Testis (tissue), 3 donors: Measurements from ENCODE around the gene SLC35E1. TPM values are rescaled to one million over a fixed set of nuclear protein-coding genes. Genes with fewer than 3 reads are reported as not detected.

Experiments
- DNase-seq: peaks from one replicate; pipeline ENCODE4 v3.0.0-alpha.2; 2019
- H3K27ac ChIP-seq, 2 donors: fragments of 200-600 bp; sonication (generic); one replicate each; pipeline ENCODE4 v1.5.1; 2019
- H3K27me3 ChIP-seq: fragments of 200-600 bp; sonication (generic); one replicate; pipeline ENCODE4 v1.5.1; 2019
- H3K36me3 ChIP-seq: fragments of 200-600 bp; sonication (generic); one replicate; pipeline ENCODE4 v1.5.1; 2017; ENCODE audit warnings: low read depth; ENCODE audit errors: missing control alignments
- H3K4me1 ChIP-seq: fragments of 200-600 bp; sonication (generic); one replicate; pipeline ENCODE4 v1.5.1; 2019
- H3K4me3 ChIP-seq, 2 donors: fragments of 200-600 bp; sonication (generic); one replicate each; pipeline ENCODE4 v1.5.1; 2017 to 2019
- H3K9me3 ChIP-seq: fragments of 200-600 bp; sonication (generic); one replicate; pipeline ENCODE4 v1.5.1; 2017
- CTCF ChIP-seq, 3 experiments: fragments of 450-650 bp in 2 of 3; fragments of 200-600 bp in 1 of 3; sonication (generic) in 1 of 3; IDR thresholded peaks; one replicate each; pipeline ENCODE4 v1.5.1; 2016 to 2019; ENCODE audit warnings: antibody characterized with exemption in 3 of 3, mild to moderate bottlenecking in 2 of 3, moderate library complexity in 1 of 3
- POLR2A ChIP-seq: fragments of 450-650 bp; IDR thresholded peaks from one replicate; pipeline ENCODE4 v1.6.1; 2017; ENCODE audit warnings: antibody characterized with exemption, mild to moderate bottlenecking, moderate library complexity
- WGBS, 2 donors: methylation state at CpG; one replicate each; pipeline ENCODE4 v1.1.5; 2018; 5-methylcytosine and 5-hydroxymethylcytosine counted together
- intact Hi-C: fragments of 100-400 bp; cut with DNase I; formaldehyde crosslinking; loops from one replicate; pipeline ENCODE4 v1.15.1; 2023; ENCODE audit warnings: low total_unique reads
- polyA plus RNA-seq: library from polyadenylated mRNA; stranded (reverse); fragments of 350-450 nt; fragmentation: Illumina TruSeq; extraction: RNeasy Lipid Tissue Mini Kit (QIAGEN cat#74804); gene quantifications from one replicate; pipeline ENCODE4 v1.2.3, GENCODE V29; 2014; ENCODE audit warnings: low read depth, low replicate concordance; ENCODE audit not compliant: insufficient read depth
- total RNA-seq, 2 donors: library from RNA; depleted of rRNA; stranded (reverse); fragments of >200 nt; gene quantifications; one replicate each; pipeline ENCODE4 v1.2.3, GENCODE V29; 2016

The SLC35E1 gene
- total and polyA plus RNA-seq, 3 donors from 2014 or later, result 20.3 to 56.3 (median 54.0) TPM

GRCh38 chr19:16518483-16519229, 53.6 kb downstream of the SLC35E1 start:
- Histone ChIP-seq H3K27ac (no peak overlapping the region), H3K36me3 (no peaks in the 10 kb centered on the region), H3K27me3 (no peaks in the 10 kb centered on the region), H3K4me1 (peaks cover 5% of the 10 kb centered on the region), H3K9me3 (no peaks in the 10 kb centered on the region), H3K4me3 (no peak overlapping the region)
- intact Hi-C loops, result no loop called here
- 90 to 91% methylated on average over 30 to 33 of the region's 33 CpGs for WGBS, 2 donors
- no peak for DNase-seq
- TF ChIP-seq POLR2A, result no peak
- no peak for TF ChIP-seq CTCF (IDR thresholded peaks at IDR 0.05)

GRCh38 chr19:16518061-16518460, 54.2 kb downstream of the SLC35E1 start:
- no peaks in the 10 kb centered on the region for H3K36me3 ChIP-seq
- H3K27me3 ChIP-seq, result no peaks in the 10 kb centered on the region
- H3K9me3 ChIP-seq, result no peaks in the 10 kb centered on the region
- TF ChIP-seq POLR2A (no peak), CTCF (IDR thresholded peaks at IDR 0.05) (no peak)
- H3K27ac ChIP-seq, result no peak overlapping the region
- intact Hi-C loops, result no loop called here
- no peak overlapping the region for H3K4me3 ChIP-seq
- WGBS, 2 donors, result 83% methylated on average over 14 of the region's 14 CpGs
- peaks cover 5% of the 10 kb centered on the region for H3K4me1 ChIP-seq
- DNase-seq, result no peak

DNA sequence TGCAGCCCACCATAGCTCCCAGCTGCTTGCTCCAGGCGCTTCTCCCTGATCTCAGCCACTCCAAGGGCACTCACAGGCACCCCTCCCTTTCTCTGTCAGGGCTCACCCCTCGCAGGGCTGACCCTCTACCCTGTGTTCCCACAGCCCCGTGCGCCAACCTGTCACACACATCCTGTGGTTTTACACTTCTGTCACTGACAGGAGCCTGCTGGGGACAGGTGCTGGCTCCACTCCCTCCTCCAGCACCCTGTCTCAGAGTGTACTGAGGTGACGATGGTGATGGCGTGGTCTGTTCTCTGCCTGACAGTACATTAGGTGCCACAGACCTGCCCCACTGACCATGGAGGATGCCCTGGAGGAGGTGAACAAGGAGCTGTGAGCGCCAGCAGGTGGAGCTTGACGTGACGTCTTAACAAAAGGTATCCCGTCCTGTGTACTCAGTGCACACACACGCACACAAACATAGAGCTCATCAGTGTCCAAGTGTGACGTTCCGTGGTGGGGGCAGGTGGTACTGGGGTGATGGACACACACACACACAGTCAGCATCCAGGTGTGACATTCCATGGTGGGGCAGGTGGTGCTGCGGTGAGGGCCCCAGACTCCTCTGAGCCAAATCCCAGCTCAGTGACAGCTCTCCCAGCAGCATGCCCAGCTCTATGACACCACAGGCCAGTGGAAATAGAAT, 55.1 kb downstream of the SLC35E1 start:
- intact Hi-C loops, result no loop called here
- DNase-seq, result no peak
- H3K27ac ChIP-seq, result no peak overlapping the region
- no peaks in the 10 kb centered on the region for H3K27me3 ChIP-seq
- H3K9me3 ChIP-seq, result no peaks in the 10 kb centered on the region
- TF ChIP-seq POLR2A (no peak), CTCF (IDR thresholded peaks at IDR 0.05) (no peak)
- 85 to 88% methylated on average over 10 to 14 of the region's 14 CpGs for WGBS, 2 donors
- no peak overlapping the region for H3K4me3 ChIP-seq
- peaks cover 5% of the 10 kb centered on the region for H3K4me1 ChIP-seq
- H3K36me3 ChIP-seq, result no peaks in the 10 kb centered on the region

- Histone ChIP-seq H3K4me1 (peaks cover 5% of the 10 kb centered on the region), H3K9me3 (no peaks in the 10 kb centered on the region), H3K27ac (no peak overlapping the region), H3K36me3 (no peaks in the 10 kb centered on the region), H3K27me3 (no peaks in the 10 kb centered on the region), H3K4me3 (no peak overlapping the region)
- WGBS, 2 donors, result 92% methylated on average over 15 of the region's 15 CpGs
- no peak for TF ChIP-seq CTCF (IDR thresholded peaks at IDR 0.05)
- no peak for TF ChIP-seq POLR2A
- DNase-seq, result no peak
- intact Hi-C loops, result no loop called here
Observed at GRCh38 chr19:16516381-16516780, 55.8 kb downstream of the SLC35E1 start.
